Kidney epithelial cell (primary cell): Measurements from ENCODE around the gene FLII. TPM values are rescaled to one million over a fixed set of nuclear protein-coding genes. Genes with fewer than 3 reads are reported as not detected.

Experiments
- DNase-seq: peaks from one replicate; pipeline ENCODE4 v3.0.0-alpha.2; 2010; ENCODE audit warnings: low read depth
- H3K27me3 ChIP-seq: 2 replicates; pipeline ENCODE4 v1.6.0; 2011; ENCODE audit warnings: low read length; ENCODE audit not compliant: control insufficient read depth, insufficient read depth
- H3K36me3 ChIP-seq: 2 replicates; pipeline ENCODE4 v1.5.1; 2011; ENCODE audit warnings: low read length; ENCODE audit not compliant: control insufficient read depth, insufficient read depth
- H3K4me3 ChIP-seq: 2 replicates; pipeline ENCODE4 v1.5.1; 2011; ENCODE audit warnings: low read depth, mild to moderate bottlenecking, control low read depth, low read length
- total RNA-seq: library from RNA; depleted of rRNA; stranded (reverse); fragments of >200 nt; gene quantifications from 2 replicates; pipeline ENCODE4 v1.2.3, GENCODE V29; 2015
- TF ChIP-seq, protein P1 (sequence below): IDR thresholded peaks from 2 replicates; pipeline ENCODE4 v1.5.1; 2011; ENCODE audit warnings: mild to moderate bottlenecking, moderate library complexity, low read length, control low read depth, inconsistent platforms; ENCODE audit not compliant: insufficient read depth, poor library complexity, severe bottlenecking

The FLII gene
- total RNA-seq, 1 donor from 2014 or later = 512 TPM

DNA sequence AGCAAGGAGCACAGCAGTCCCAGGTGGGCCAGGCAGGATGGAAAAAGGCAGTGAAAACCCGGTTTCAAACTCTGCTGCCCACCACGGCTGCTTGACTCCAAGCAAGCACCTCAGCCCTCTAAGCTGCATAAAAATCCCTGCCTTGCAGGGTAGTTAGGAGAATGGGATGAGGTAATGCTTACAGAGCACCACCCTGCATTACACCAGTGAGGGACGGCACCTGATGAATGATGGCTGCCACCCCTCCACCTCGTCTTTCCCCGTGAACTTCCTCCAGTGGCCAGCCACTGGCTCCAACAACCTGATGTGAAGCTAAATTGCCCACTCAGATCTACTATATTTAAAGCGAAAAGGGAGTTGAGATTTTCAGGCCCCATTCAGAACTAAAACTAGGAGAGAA is 23.2 kb upstream of the FLII start:
- no peak for DNase-seq
- peaks cover 8% of the 10 kb centered on the region for H3K36me3 ChIP-seq
- H3K27me3 ChIP-seq = no peaks in the 10 kb centered on the region
- H3K4me3 ChIP-seq = no peak overlapping the region
- TF ChIP-seq, protein P1, sequence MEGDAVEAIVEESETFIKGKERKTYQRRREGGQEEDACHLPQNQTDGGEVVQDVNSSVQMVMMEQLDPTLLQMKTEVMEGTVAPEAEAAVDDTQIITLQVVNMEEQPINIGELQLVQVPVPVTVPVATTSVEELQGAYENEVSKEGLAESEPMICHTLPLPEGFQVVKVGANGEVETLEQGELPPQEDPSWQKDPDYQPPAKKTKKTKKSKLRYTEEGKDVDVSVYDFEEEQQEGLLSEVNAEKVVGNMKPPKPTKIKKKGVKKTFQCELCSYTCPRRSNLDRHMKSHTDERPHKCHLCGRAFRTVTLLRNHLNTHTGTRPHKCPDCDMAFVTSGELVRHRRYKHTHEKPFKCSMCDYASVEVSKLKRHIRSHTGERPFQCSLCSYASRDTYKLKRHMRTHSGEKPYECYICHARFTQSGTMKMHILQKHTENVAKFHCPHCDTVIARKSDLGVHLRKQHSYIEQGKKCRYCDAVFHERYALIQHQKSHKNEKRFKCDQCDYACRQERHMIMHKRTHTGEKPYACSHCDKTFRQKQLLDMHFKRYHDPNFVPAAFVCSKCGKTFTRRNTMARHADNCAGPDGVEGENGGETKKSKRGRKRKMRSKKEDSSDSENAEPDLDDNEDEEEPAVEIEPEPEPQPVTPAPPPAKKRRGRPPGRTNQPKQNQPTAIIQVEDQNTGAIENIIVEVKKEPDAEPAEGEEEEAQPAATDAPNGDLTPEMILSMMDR = no peak

DNA sequence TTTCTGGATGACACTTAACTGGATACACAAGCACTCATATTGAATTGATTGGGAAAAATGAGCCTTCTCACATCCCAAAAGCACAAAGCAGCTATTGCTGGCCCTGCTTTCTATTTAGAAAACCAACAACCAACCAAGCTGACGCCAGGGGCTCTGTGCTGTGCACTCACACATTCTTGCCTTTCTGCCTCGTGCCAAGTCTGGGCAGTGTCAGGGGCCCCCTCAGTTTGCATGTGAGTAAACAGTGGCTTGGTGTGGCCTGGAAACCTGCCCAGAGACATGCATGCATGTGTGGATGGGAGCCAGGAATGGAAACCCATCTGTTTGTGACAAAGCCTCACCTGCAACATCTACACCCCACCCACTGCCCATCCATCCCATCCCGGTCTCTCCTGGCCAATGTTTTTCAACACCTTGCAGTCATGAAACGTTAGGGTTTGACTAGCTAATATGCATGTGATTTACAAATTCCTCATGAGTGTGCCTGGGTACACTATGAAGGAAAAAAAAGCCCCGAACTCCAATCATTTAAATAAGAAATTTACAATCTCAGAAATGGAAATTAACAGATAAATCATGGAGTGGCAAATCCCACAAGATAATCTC is 22.3 kb upstream of the FLII start:
- DNase-seq = no peak
- no peak overlapping the region for H3K4me3 ChIP-seq
- no peaks in the 10 kb centered on the region for H3K27me3 ChIP-seq
- TF ChIP-seq, protein P1 = no peak
- H3K36me3 ChIP-seq = peaks cover 8% of the 10 kb centered on the region

DNA sequence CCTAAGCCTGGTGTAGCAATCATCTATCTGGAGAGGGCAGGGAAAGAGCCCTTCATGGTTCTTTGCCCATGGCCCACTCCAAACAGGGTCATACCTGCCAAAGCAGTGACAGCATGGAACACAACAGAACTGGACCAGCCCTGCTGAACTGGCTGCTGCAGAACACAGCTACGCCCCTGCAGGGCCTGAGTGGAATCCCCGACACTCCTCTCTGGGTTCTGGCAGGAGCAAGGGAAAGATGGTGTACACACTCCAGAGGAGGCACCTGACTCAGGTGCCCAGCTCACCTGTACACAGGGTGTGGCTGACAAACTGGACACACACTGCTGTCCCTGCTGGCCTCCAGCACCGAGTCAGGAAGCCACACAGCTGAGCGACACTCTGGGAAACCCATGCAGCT is 21.7 kb upstream of the FLII start:
- H3K27me3 ChIP-seq = no peaks in the 10 kb centered on the region
- TF ChIP-seq, protein P1 = no peak
- H3K4me3 ChIP-seq = no peak overlapping the region
- no peak for DNase-seq
- H3K36me3 ChIP-seq = peaks cover 8% of the 10 kb centered on the region

DNA sequence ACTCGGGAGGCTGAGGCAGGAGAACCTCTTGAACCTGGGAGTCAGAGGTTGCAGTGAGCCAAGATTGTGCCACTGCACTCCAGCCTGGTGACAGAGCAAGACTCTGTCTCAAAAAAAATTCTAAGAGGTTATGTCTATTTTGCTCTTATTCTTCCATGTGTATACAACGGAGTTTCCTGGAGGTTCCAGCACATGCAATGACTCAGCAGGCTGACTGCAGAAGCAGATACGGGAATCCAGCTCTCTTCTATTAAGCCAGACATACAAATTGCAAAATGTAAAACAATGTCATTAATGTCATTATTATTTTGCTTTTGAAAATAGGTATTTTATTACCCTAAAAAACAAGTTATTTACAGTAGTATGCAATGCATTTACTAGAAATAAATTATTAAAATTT is 20.3 kb upstream of the FLII start:
- Histone ChIP-seq H3K4me3 (no peak overlapping the region), H3K36me3 (peaks cover 8% of the 10 kb centered on the region), H3K27me3 (no peaks in the 10 kb centered on the region)
- TF ChIP-seq, protein P1 = no peak
- DNase-seq = no peak

DNA sequence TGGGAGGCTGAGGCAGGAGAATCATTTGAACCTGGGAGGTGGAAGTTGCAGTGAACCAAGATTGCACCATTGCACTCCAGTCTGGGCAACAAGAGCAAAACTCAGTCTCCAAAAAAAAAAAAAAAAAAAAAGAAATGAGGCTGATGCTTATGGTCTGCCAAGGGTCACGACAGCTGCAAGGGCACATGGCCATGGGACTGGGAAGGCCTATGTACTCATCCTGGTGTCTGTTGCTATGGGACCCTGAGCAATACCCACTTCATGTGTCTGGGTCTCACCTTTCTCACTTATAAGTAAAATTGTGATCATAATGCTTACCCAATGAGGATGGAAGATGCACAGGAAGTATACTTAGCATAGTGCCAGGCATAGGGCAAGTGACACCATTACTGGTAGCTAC is 18.5 kb upstream of the FLII start:
- Histone ChIP-seq H3K4me3 (no peak overlapping the region), H3K27me3 (no peaks in the 10 kb centered on the region), H3K36me3 (peaks cover 6% of the 10 kb centered on the region)
- TF ChIP-seq, protein P1 = no peak
- no peak for DNase-seq
